Left lung (tissue), 10 donors: ENCODE data around the gene COL20A1. TPM values are rescaled to one million over a fixed set of nuclear protein-coding genes. Genes with fewer than 3 reads are reported as not detected.

ENCODE experiments used
- ATAC-seq: fragments of 200-7000 bp; cut with Tn5 transposase; one replicate; pipeline ENCODE4 v1.9.1; 2020; ENCODE audit warnings: moderate library complexity
- DNase-seq, 4 donors: peaks; one replicate each; pipeline ENCODE4 v3.0.0-alpha.2; 2013 to 2020
- H3K27ac ChIP-seq, 2 donors: fragments of 200-600 bp; sonication (generic) in 1 of 2; one replicate each; pipeline versions ENCODE4 v1.5.0 to v1.8.0; 2020 to 2021
- H3K27me3 ChIP-seq, 2 donors: fragments of 200-600 bp; sonication (generic) in 1 of 2; one replicate each; pipeline versions ENCODE4 v1.5.0 to v1.8.0; 2020 to 2021
- H3K36me3 ChIP-seq, 2 donors: fragments of 200-600 bp; sonication (generic) in 1 of 2; one replicate each; pipeline versions ENCODE4 v1.5.0 to v1.8.0; 2020 to 2021
- H3K4me1 ChIP-seq, 2 donors: fragments of 200-600 bp; one replicate each; pipeline ENCODE4 v1.8.0; 2021
- H3K4me3 ChIP-seq, 2 donors: fragments of 200-600 bp; sonication (generic) in 1 of 2; one replicate each; pipeline versions ENCODE4 v1.5.0 to v1.8.0; 2020 to 2021; ENCODE audit warnings: mild to moderate bottlenecking in 1 of 2
- H3K9me3 ChIP-seq, 2 donors: fragments of 200-600 bp; sonication (generic) in 1 of 2; one replicate each; pipeline versions ENCODE4 v1.5.0 to v1.8.0; 2020 to 2021
- intact Hi-C, 2 donors: fragments of 100-400 bp; cut with DNase I; formaldehyde crosslinking; loops; one replicate each; pipeline versions ENCODE4 v1.11.2 to v1.14.2; 2022
- polyA plus RNA-seq, 6 donors: library from polyadenylated mRNA; unstranded; fragments of 120-200 nt; gene quantifications; one replicate each; pipeline ENCODE4 v1.2.1, GENCODE V29; 2013; ENCODE audit not compliant: insufficient read length in 6 of 6
- total RNA-seq, 2 donors: library from RNA; stranded (reverse); fragmentation: NEBNext Ultra II Directional; extraction: Animal tissue kit (Norgen Biotek cat#: 25700); gene quantifications; one replicate each; pipeline ENCODE4 v1.2.1, GENCODE V29; 2021
- TF ChIP-seq, protein P1 (sequence below), 2 donors: fragments of 200-600 bp; sonication (generic) in 1 of 2; IDR thresholded peaks; one replicate each; pipeline versions ENCODE4 v1.5.0 to v1.8.0; 2021; ENCODE audit warnings: antibody characterized with exemption in 2 of 2
- donor health status: DM: no; HTN: yes; CAD: no.
- donor health status: DM: no; HTN: no; CAD: no.

Gene COL20A1
- total and polyA plus RNA-seq, 8 donors = 0.08 to 0.31 (median 0.24) TPM; not detected in 2

DNA sequence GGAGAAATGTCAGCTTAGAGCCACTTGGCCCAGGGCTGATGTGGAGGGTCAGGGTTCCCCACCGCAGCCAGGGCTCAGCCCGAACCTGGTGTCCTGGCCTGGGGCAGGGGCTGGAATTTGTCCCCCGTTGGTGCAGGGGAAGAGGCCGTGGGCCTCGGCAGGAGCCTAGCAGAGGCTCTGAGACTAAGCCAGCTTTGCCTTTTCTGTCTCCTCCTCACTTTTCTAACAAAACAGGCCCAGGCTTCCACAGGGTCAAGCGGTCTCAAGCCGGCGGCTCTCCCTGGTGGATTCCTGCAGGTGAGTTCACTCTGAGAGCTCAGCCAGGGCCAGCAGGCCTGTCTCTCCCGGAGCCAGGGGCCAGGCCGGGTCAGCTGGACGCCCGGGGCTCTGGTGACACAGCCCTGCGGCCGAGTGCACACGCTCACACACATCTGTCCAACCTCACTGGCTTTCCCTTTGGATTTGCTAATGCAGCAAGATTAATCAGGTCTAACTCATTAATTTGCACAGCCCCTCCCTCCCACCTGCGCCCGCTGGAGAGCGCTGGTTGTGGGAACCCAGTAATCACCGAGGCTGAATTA is 71.1 kb downstream of the COL20A1 start:
- no peaks in the 10 kb centered on the region for H3K36me3 ChIP-seq
- no peaks in the 10 kb centered on the region for H3K9me3 ChIP-seq
- H3K27me3 ChIP-seq = peaks cover 18 to 98% of the 10 kb centered on the region in 2 donors
- no peak overlapping the region for H3K4me3 ChIP-seq
- DNase-seq = peak in 1 of 4 donors; percentile 64
- no peak overlapping the region for H3K27ac ChIP-seq
- intact Hi-C loops = no loop called here
- no peak for ATAC-seq
- TF ChIP-seq, protein P1, sequence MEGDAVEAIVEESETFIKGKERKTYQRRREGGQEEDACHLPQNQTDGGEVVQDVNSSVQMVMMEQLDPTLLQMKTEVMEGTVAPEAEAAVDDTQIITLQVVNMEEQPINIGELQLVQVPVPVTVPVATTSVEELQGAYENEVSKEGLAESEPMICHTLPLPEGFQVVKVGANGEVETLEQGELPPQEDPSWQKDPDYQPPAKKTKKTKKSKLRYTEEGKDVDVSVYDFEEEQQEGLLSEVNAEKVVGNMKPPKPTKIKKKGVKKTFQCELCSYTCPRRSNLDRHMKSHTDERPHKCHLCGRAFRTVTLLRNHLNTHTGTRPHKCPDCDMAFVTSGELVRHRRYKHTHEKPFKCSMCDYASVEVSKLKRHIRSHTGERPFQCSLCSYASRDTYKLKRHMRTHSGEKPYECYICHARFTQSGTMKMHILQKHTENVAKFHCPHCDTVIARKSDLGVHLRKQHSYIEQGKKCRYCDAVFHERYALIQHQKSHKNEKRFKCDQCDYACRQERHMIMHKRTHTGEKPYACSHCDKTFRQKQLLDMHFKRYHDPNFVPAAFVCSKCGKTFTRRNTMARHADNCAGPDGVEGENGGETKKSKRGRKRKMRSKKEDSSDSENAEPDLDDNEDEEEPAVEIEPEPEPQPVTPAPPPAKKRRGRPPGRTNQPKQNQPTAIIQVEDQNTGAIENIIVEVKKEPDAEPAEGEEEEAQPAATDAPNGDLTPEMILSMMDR (IDR thresholded peaks at IDR 0.05) = no peak
- no peaks in the 10 kb centered on the region for H3K4me1 ChIP-seq

DNA sequence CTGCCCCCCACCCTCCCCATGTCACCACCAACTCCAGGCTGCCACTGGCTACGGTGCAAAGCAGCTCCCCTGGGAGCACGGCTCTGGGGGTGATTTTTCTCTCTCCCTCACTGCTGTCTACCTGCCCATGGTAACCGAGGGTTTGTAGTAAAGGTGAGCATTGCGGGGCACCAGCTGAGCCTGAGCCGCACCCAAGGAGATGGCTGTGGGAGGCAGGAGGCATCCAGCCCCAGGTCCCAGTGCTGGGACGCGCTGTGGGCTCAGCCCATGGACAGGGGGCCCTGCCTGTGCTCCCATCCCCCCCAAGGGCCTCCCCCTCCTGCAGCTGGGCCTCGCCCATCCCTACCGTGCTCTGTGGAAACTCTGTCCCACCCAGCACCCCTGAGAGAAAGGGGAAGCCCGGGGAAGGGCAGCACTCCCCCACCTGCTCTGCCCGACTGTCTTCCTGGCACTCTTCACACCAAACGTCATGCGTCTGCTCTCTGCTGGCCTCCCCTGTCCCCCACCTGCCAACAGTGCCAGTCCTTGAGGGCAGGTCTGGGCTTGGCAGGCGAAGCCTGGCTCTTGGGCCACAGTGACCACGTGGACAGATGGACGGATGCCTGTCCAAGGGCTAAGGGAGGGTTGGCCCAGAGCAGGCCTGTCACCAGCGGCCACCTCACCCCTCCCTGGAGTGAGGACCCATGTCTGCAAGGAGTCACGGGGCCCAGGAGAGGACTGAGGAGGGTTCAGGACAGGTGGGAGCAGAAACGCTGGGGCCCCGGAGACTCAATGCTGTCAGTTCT is 72.0 kb downstream of the COL20A1 start:
- Histone ChIP-seq H3K9me3 (no peaks in the 10 kb centered on the region), H3K27ac (no peak overlapping the region), H3K36me3 (no peaks in the 10 kb centered on the region), H3K4me1 (no peaks in the 10 kb centered on the region), H3K27me3 (peaks cover 18 to 96% of the 10 kb centered on the region in 2 donors), H3K4me3 (no peak overlapping the region)
- TF ChIP-seq, protein P1 (IDR thresholded peaks at IDR 0.05) = no peak
- no peak for ATAC-seq
- intact Hi-C loops = no loop called here
- peak in 1 of 4 donors; percentile 56 for DNase-seq

DNA sequence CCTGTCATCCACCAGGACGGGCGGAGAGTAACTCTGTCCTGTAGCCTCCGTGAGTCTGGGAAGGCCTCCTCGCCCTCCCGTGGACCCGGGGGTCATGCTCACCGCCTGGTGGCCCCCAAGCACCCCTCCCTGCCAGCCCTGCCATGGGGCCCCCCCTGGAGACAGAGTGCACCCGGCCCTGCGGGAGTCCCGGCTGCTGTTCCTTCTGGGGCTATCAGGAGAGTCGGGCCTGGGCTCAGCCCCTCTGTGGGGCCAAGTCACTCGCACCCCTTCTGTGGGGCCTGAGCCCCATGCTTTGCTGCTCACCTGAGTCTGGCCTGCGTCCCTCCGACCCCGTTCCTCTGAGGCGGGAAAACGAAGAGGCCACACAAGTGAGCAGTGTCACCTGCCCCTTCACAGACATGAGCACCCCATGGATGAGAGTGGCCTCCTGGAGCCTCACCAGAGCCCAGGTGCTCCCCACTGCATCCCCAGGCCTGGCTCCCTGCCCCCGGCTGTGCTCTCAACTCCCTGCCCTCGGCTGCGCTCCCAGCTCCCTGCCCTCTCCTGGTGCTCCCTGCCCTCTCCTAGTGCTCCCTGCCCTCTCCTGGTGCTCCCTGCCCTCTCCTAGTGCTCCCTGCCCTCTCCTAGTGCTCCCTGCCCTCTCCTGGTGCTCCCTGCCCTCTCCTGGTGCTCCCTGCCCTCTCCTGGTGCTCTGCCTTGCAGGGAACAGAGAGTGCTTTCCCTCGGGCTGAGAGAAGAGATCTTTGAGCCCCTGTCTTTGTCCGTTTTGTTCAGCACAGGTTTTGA is 72.8 kb downstream of the COL20A1 start:
- H3K27ac ChIP-seq = no peak overlapping the region
- TF ChIP-seq, protein P1 (IDR thresholded peaks at IDR 0.05) = no peak

DNA sequence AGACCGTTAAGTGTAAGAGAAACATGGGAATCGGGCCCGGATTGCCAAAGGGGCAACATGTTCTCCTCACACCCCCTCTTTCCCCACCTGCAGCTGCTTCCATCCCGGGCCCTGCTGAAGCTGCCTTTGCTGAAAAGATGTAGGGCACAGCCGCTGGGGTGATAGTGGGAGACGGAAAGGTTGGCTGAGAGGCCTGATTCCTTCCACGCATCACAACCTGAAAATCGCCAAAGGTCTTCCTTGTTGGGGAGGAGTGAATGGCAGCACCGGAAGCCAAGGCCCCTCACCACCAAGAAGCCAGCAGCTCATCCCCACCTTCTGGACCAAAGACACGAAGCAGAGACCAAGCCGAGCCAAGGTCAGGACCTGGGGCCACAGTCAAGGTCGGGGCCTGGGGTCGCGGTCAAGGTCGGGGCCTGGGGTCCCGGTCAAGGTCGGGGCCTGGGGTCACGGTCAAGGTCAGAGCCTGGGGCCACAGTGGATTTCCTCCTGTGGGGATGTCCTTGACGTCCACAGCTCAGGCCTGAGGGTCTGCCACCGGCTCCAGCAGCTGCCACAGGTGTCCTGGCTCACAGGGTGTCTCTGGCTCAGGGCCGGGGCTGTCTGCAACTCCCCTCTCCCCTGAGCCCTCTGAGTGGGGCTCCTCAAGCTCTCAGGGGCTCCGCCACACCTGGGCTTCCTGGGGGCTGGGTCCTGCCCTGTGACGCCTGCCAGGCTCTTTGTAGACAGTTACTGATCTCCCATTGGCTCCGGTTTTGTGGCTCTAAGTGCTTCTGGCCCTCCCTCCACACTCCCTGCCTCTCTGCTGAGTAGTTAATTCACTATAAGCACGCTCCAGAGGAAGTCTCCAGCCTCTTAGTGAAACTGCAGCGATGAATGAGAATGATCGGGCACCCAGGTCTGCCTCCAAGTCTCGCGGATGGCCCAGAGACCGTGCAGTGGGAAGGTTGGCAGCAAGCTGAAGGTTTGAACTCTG is 73.7 kb downstream of the COL20A1 start:
- TF ChIP-seq, protein P1 (IDR thresholded peaks at IDR 0.05) = no peak
- DNase-seq (peak in 2 of 4 donors; percentile 45 to 66), ATAC-seq (no peak)
- Histone ChIP-seq H3K27ac (no peak overlapping the region), H3K4me1 (no peaks in the 10 kb centered on the region), H3K4me3 (no peak overlapping the region), H3K9me3 (no peaks in the 10 kb centered on the region), H3K27me3 (peaks cover 5 to 96% of the 10 kb centered on the region in 2 donors), H3K36me3 (no peaks in the 10 kb centered on the region)
- intact Hi-C loops = no loop called here

More for the DNA sequence above, 72.8 kb downstream of the COL20A1 start:
- DNase-seq (peak in 1 of 4 donors; percentile 66), ATAC-seq (no peak)
- Histone ChIP-seq H3K4me3 (no peak overlapping the region), H3K4me1 (no peaks in the 10 kb centered on the region), H3K36me3 (no peaks in the 10 kb centered on the region), H3K27me3 (peaks cover 10 to 96% of the 10 kb centered on the region in 2 donors), H3K9me3 (no peaks in the 10 kb centered on the region)
- intact Hi-C loops = no loop called here
